K562 (cell line): Measurements from ENCODE around the gene INCA1. TPM values are rescaled to one million over a fixed set of nuclear protein-coding genes. Genes with fewer than 3 reads are reported as not detected.

ENCODE experiments used
- AFF1 ChIP-seq, 2 experiments: fragments of 450-650 bp; IDR thresholded peaks; 2 replicates each; pipeline ENCODE4 v1.6.1; 2018; ENCODE audit warnings: mild to moderate bottlenecking in 2 of 2, low read depth in 1 of 2; ENCODE audit not compliant: partially characterized antibody in 2 of 2
- BCL6 ChIP-seq: fragments of 250-450 bp; sonication (Bioruptor Pico); IDR thresholded peaks from 2 replicates; pipeline ENCODE4 v1.4.0; 2020
- CHD2 ChIP-seq: IDR thresholded peaks from 2 replicates; pipeline ENCODE4 v1.6.1; 2011; ENCODE audit warnings: low read depth, low read length
- FOS ChIP-seq: IDR thresholded peaks from 3 replicates; pipeline ENCODE4 v1.6.1; 2011; ENCODE audit not compliant: insufficient read length; ENCODE audit errors: extremely low read depth
- FOSL1 ChIP-seq: fragments of 200-800 bp; sonication (Bioruptor generic); conservative IDR thresholded peaks from 2 replicates; pipeline ENCODE4 v1.6.1; 2016; ENCODE audit warnings: missing genetic modification characterization, missing compliant biosample characterization
- MED1 ChIP-seq: sonication (generic); formaldehyde crosslinking; IDR thresholded peaks from 2 replicates; pipeline ENCODE4 v1.8.1; 2023; ENCODE audit warnings: missing genetic modification reagents, borderline replicate concordance
- MEF2D ChIP-seq: conservative IDR thresholded peaks from 2 replicates; pipeline ENCODE4 v1.6.1; 2016; ENCODE audit warnings: low read depth, missing genetic modification characterization, missing compliant biosample characterization
- NFE2L1 ChIP-seq: fragments of 450-650 bp; IDR thresholded peaks from 2 replicates; pipeline ENCODE4 v1.6.1; 2016; ENCODE audit warnings: missing genetic modification characterization, low read depth, mild to moderate bottlenecking, missing compliant biosample characterization, moderate library complexity, borderline replicate concordance
- PPARD ChIP-seq: fragments of 250-450 bp; sonication (Bioruptor Pico); IDR thresholded peaks from 2 replicates; pipeline ENCODE4 v1.8.0; 2022; ENCODE audit warnings: inconsistent platforms, mild to moderate bottlenecking, moderate library complexity
- RBM39 ChIP-seq: fragments of 200-400 bp; formaldehyde crosslinking; optimal IDR thresholded peaks from 2 replicates; pipeline ENCODE3; 2018; ENCODE audit warnings: low read depth, low read length
- SIRT6 ChIP-seq: IDR thresholded peaks from one replicate; pipeline ENCODE4 v1.6.1; 2012; ENCODE audit warnings: low read depth, mild to moderate bottlenecking, control low read depth, inconsistent platforms, low read length, moderate library complexity
- ZFP30 ChIP-seq: fragments of 250-450 bp; sonication (Bioruptor Pico); IDR thresholded peaks from 2 replicates; pipeline ENCODE4 v1.8.0; 2022; ENCODE audit warnings: moderate library complexity, mild to moderate bottlenecking, inconsistent platforms, borderline replicate concordance
- ZNF165 ChIP-seq: fragments of 250-450 bp; sonication (Bioruptor Pico); IDR thresholded peaks from 2 replicates; pipeline ENCODE4 v1.4.0; 2020; ENCODE audit warnings: borderline replicate concordance
- polyA plus RNA-seq, 8 experiments: library from polyadenylated mRNA; depleted of rRNA in 4 of 8; stranded (reverse) in 5 of 8; unstranded in 3 of 8; fragments of >200 nt; fragmentation: Nextera tagmentation in 2 of 8; fragmentation: Illumina TruSeq in 1 of 8; extraction: Ambion mirVana in 2 of 8; extraction: Trizol in 1 of 8; gene quantifications; 2 replicates each; pipeline versions ENCODE4 v1.2.1 to v1.2.3, GENCODE V29; 2011 to 2014; ENCODE audit warnings: inconsistent platforms in 1 of 8, missing spikeins in 1 of 8
- total RNA-seq, 7 experiments: library from RNA; depleted of rRNA in 6 of 7; stranded (reverse); fragments of >200 nt in 6 of 7; fragmentation: Illumina TruSeq in 2 of 7; extraction: Trizol in 2 of 7; gene quantifications; 2 replicates each; pipeline versions ENCODE4 v1.2.1 to v1.2.3, GENCODE V29; 2011 to 2021; ENCODE audit warnings: low replicate concordance in 1 of 7
- TF ChIP-seq, protein P1 (sequence below): sonication (generic); formaldehyde crosslinking; IDR thresholded peaks from 2 replicates; pipeline ENCODE4 v1.5.0; 2020; ENCODE audit warnings: missing genetic modification reagents
- TF ChIP-seq, protein P2 (sequence below): IDR thresholded peaks from 3 replicates; pipeline ENCODE4 v1.6.1; 2011; ENCODE audit warnings: borderline replicate concordance, mild to moderate bottlenecking, moderate library complexity; ENCODE audit not compliant: insufficient read length; ENCODE audit errors: extremely low read depth
- TF ChIP-seq, protein P3 (sequence below): fragments of 250-450 bp; sonication (Bioruptor Pico); IDR thresholded peaks from 2 replicates; pipeline ENCODE4 v1.4.0; 2020
- TF ChIP-seq, protein P4 (sequence below): fragments of 450-650 bp; IDR thresholded peaks from 2 replicates; pipeline ENCODE4 v1.6.1; 2016; ENCODE audit warnings: antibody characterized with exemption

The INCA1 gene
- total and polyA plus RNA-seq, 9 of the 15 experiments (the other 6 are each of a cell fraction or from before 2014, with no cell fraction given) = 0.08 to 0.50 (median 0.13) TPM; not detected in 4

DNA sequence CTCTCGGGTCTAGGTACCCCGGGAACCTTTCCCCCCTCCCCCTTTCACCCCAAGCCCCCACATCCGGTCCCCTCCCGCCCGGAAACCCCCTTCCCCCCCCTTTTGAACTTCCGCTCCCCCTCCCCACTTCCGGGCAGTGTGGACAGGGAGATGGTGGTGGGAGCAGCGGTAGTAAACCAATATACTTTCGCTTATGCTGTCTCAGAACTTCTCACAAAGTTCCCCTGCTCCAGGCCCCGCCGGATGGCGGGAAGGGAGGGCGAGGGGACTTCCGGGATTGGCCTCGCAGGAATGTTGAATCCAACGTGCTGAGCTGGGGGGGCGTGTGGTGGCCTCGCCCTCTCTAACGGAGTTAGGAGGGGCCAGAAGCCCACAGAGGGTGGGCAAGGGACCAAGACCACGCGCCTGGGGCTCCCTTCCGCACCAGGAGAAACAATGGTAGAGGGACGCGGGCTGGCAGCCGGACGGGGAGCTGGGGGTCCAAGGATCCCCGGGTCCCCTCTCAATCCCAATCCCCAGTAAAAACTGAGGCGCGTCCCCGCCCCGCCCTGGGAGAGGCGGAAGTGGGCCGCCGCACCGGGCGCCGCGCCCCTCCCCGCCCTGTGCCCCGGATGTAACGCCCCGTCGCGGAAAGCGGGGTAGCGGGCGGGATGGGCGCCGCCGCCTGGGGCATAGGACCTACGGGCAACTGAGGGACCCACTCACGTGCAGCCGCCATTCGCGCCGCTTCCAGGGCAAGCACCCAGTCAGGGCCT, 49.7 kb downstream of the INCA1 start (continued):
- TF ChIP-seq PPARD (CRISPR knock-in tag) = no peak
- no peak for TF ChIP-seq FOSL1 (tag)
- TF ChIP-seq, protein P1, sequence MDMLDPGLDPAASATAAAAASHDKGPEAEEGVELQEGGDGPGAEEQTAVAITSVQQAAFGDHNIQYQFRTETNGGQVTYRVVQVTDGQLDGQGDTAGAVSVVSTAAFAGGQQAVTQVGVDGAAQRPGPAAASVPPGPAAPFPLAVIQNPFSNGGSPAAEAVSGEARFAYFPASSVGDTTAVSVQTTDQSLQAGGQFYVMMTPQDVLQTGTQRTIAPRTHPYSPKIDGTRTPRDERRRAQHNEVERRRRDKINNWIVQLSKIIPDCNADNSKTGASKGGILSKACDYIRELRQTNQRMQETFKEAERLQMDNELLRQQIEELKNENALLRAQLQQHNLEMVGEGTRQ (CRISPR knock-in tag) = no peak
- TF ChIP-seq, protein P2, sequence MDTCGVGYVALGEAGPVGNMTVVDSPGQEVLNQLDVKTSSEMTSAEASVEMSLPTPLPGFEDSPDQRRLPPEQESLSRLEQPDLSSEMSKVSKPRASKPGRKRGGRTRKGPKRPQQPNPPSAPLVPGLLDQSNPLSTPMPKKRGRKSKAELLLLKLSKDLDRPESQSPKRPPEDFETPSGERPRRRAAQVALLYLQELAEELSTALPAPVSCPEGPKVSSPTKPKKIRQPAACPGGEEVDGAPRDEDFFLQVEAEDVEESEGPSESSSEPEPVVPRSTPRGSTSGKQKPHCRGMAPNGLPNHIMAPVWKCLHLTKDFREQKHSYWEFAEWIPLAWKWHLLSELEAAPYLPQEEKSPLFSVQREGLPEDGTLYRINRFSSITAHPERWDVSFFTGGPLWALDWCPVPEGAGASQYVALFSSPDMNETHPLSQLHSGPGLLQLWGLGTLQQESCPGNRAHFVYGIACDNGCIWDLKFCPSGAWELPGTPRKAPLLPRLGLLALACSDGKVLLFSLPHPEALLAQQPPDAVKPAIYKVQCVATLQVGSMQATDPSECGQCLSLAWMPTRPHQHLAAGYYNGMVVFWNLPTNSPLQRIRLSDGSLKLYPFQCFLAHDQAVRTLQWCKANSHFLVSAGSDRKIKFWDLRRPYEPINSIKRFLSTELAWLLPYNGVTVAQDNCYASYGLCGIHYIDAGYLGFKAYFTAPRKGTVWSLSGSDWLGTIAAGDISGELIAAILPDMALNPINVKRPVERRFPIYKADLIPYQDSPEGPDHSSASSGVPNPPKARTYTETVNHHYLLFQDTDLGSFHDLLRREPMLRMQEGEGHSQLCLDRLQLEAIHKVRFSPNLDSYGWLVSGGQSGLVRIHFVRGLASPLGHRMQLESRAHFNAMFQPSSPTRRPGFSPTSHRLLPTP = no peak
- no peak for TF ChIP-seq MED1 (CRISPR knock-in tag)
- no peak for TF ChIP-seq FOS
- TF ChIP-seq ZFP30 (CRISPR knock-in tag) = no peak
- no peak for TF ChIP-seq NFE2L1
- TF ChIP-seq BCL6 = no peak
- TF ChIP-seq, protein P3, sequence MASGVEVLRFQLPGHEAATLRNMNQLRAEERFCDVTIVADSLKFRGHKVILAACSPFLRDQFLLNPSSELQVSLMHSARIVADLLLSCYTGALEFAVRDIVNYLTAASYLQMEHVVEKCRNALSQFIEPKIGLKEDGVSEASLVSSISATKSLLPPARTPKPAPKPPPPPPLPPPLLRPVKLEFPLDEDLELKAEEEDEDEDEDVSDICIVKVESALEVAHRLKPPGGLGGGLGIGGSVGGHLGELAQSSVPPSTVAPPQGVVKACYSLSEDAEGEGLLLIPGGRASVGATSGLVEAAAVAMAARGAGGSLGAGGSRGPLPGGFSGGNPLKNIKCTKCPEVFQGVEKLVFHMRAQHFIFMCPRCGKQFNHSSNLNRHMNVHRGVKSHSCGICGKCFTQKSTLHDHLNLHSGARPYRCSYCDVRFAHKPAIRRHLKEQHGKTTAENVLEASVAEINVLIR = no peak
- TF ChIP-seq ZNF165 (CRISPR knock-in tag) = no peak
- TF ChIP-seq CHD2 = no peak
- TF ChIP-seq MEF2D (tag) = no peak
- no peak for TF ChIP-seq SIRT6
- no peak for TF ChIP-seq RBM39
- TF ChIP-seq AFF1 (IDR thresholded peaks at IDR 0.05; ENCODE audit: low read depth in 1 of 2, partially characterized antibody in 2 of 2) = no peak
- TF ChIP-seq, protein P4, sequence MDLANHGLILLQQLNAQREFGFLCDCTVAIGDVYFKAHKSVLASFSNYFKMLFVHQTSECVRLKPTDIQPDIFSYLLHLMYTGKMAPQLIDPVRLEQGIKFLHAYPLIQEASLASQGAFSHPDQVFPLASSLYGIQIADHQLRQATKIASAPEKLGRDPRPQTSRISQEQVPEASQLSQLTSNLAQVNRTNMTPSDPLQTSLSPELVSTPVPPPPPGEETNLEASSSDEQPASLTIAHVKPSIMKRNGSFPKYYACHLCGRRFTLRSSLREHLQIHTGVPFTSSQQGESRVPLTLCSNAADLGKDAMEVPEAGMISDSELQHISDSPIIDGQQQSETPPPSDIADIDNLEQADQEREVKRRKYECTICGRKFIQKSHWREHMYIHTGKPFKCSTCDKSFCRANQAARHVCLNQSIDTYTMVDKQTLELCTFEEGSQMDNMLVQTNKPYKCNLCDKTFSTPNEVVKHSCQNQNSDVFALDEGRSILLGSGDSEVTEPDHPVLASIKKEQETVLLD = no peak
